Naive thymus-derived CD4-positive, alpha-beta T cell (primary cell): ENCODE measurements around the gene TIAM1. TPM values are rescaled to one million over a fixed set of nuclear protein-coding genes. Genes with fewer than 3 reads are reported as not detected.

ENCODE experiments used
- ATAC-seq: fragments of 150-1000 bp; cut with Tn5 transposase; 2 replicates; pipeline ENCODE4 v1.10.0; 2021; ENCODE audit warnings: mild to moderate bottlenecking, moderate library complexity
- CTCF ChIA-PET: fragments of 350-600 bp; sonication (Branson Sonifier 250); formaldehyde crosslinking; loops from one replicate; lab custom pipeline; 2021; ENCODE audit warnings: antibody characterized with exemption; lab: Charles Lee
- POLR2A ChIA-PET: fragments of 350-600 bp; sonication (Branson Sonifier 250); formaldehyde crosslinking; loops from one replicate; lab custom pipeline; 2021; ENCODE audit warnings: antibody characterized with exemption, inconsistent platforms; lab: Charles Lee
- DNase-seq, 9 donors: peaks; one replicate each; pipeline versions ENCODE4 v3.0.0 to v3.0.0-alpha.2; 2020 to 2022; ENCODE audit warnings: mixed read lengths in 1 of 9
- H3K27ac ChIP-seq: one replicate; pipeline ENCODE4 v1.7.0; 2013; ENCODE audit warnings: mild to moderate bottlenecking, low read depth, low read length, moderate library complexity
- H3K27me3 ChIP-seq, 2 donors: one replicate each; pipeline ENCODE4 v1.7.0; 2013; ENCODE audit warnings: low read length in 2 of 2, mild to moderate bottlenecking in 2 of 2, moderate library complexity in 2 of 2; ENCODE audit not compliant: control insufficient read depth in 2 of 2, insufficient read depth in 2 of 2
- H3K36me3 ChIP-seq, 3 experiments: 1 replicate in 2 of 3; 2 replicates in 1 of 3; pipeline ENCODE4 v1.7.0; 2013; ENCODE audit warnings: low read length in 3 of 3, mild to moderate bottlenecking in 3 of 3, moderate library complexity in 1 of 3; ENCODE audit not compliant: insufficient read depth in 3 of 3, control insufficient read depth in 2 of 3
- H3K4me1 ChIP-seq, 2 donors: one replicate each; pipeline ENCODE4 v1.7.0; 2013; ENCODE audit warnings: low read length in 2 of 2, mild to moderate bottlenecking in 2 of 2, moderate library complexity in 1 of 2; ENCODE audit not compliant: control insufficient read depth in 2 of 2, insufficient read depth in 2 of 2
- H3K4me3 ChIP-seq: 2 replicates; pipeline ENCODE4 v1.7.0; 2013; ENCODE audit warnings: mild to moderate bottlenecking, low read length
- H3K9me3 ChIP-seq, 3 experiments: 1 replicate in 2 of 3; 2 replicates in 1 of 3; pipeline ENCODE4 v1.7.0; 2013; ENCODE audit warnings: low read length in 3 of 3; ENCODE audit not compliant: control insufficient read depth in 2 of 3
- H3K27ac Mint-ChIP-seq, 9 donors: one replicate each; pipeline ENCODE4 v1.8.0; 2020 to 2022; ENCODE audit warnings: mixed read lengths in 9 of 9, mild to moderate bottlenecking in 8 of 9, moderate library complexity in 5 of 9, inconsistent platforms in 2 of 9
- H3K27me3 Mint-ChIP-seq, 5 donors: one replicate each; pipeline ENCODE4 v1.8.0; 2021 to 2022; ENCODE audit warnings: mixed read lengths in 5 of 5, mild to moderate bottlenecking in 1 of 5
- H3K36me3 Mint-ChIP-seq, 5 donors: one replicate each; pipeline ENCODE4 v1.8.0; 2020 to 2022; ENCODE audit warnings: mixed read lengths in 5 of 5, mild to moderate bottlenecking in 3 of 5, inconsistent platforms in 1 of 5
- H3K4me1 Mint-ChIP-seq, 7 donors: one replicate each; pipeline ENCODE4 v1.8.0; 2020 to 2022; ENCODE audit warnings: mixed read lengths in 7 of 7, mild to moderate bottlenecking in 3 of 7, inconsistent platforms in 1 of 7
- H3K4me3 Mint-ChIP-seq, 10 donors: one replicate each; pipeline ENCODE4 v1.8.0; 2020 to 2022; ENCODE audit warnings: mild to moderate bottlenecking in 10 of 10, mixed read lengths in 10 of 10, moderate library complexity in 6 of 10, inconsistent platforms in 2 of 10
- H3K9me3 Mint-ChIP-seq, 11 donors: one replicate each; pipeline ENCODE4 v1.8.0; 2020 to 2022; ENCODE audit warnings: mixed read lengths in 11 of 11, mild to moderate bottlenecking in 4 of 11, inconsistent platforms in 1 of 11, moderate library complexity in 1 of 11
- intact Hi-C, 2 donors: fragments of 100-400 bp; cut with micrococcal nuclease; formaldehyde crosslinking; loops; one replicate each; pipeline ENCODE4 v1.15.1; 2023
- polyA plus RNA-seq, 2 donors: library from polyadenylated mRNA; unstranded; fragments of 300-500 nt; fragmentation: Illumina TruSeq; gene quantifications; one replicate each; pipeline ENCODE4 v1.2.3, GENCODE V29; 2021
- total RNA-seq, 6 experiments: library from RNA in 5 of 6; stranded (reverse) in 5 of 6; gene quantifications; 1 replicate in 5 of 6; 2 replicates in 1 of 6; pipeline ENCODE4 v1.2.3 and lab custom pipeline; 2021 to 2026

The TIAM1 gene
- total and polyA plus RNA-seq, 7 experiments from 2014 or later = 24.8 to 103 (median 73.9) TPM

- peaks cover 0 to 8% (median 0%) of the 10 kb centered on the region in 3 experiments for H3K9me3 ChIP-seq
- Mint-ChIP-seq H3K36me3 (peaks cover 0 to 23% (median 0%) of the 10 kb centered on the region in 5 donors), H3K27me3 (peaks cover 0 to 3% (median 0%) of the 10 kb centered on the region in 5 donors), H3K4me3 (no peak overlapping the region), H3K9me3 (peaks cover 0 to 20% (median 3%) of the 10 kb centered on the region in 11 donors), H3K4me1 (peaks cover 10 to 56% (median 39%) of the 10 kb centered on the region in 7 donors), H3K27ac (no peak overlapping the region)
- CTCF ChIA-PET = no interaction called here
- no peaks in the 10 kb centered on the region for H3K27me3 ChIP-seq
- no peak overlapping the region for H3K27ac ChIP-seq
- no peaks in the 10 kb centered on the region for H3K36me3 ChIP-seq
- no peak for DNase-seq
- peaks cover 10 to 29% of the 10 kb centered on the region in 2 donors for H3K4me1 ChIP-seq
- ATAC-seq = no peak
- no peak overlapping the region for H3K4me3 ChIP-seq
- POLR2A ChIA-PET = no interaction called here
- intact Hi-C loops = no loop called here
Measured at GRCh38 chr21:31358158-31358557, 14.1 kb upstream of the TIAM1 start.

GRCh38 chr21:31356440-31356839 lies 12.4 kb upstream of the TIAM1 start:
- H3K4me1 ChIP-seq = peaks cover 8 to 28% of the 10 kb centered on the region in 2 donors
- ATAC-seq (no peak), DNase-seq (no peak)
- no peak overlapping the region for H3K4me3 ChIP-seq
- H3K9me3 ChIP-seq = peaks cover 0 to 8% (median 0%) of the 10 kb centered on the region in 3 experiments
- Mint-ChIP-seq H3K27me3 (peaks cover 0 to 3% (median 0%) of the 10 kb centered on the region in 5 donors), H3K4me1 (peaks cover 11 to 57% (median 41%) of the 10 kb centered on the region in 7 donors), H3K27ac (peak overlapping the region in 4 of 9 donors; percentile 30 to 88 (median 71)), H3K36me3 (peaks cover 0 to 28% (median 0%) of the 10 kb centered on the region in 5 donors), H3K9me3 (peaks cover 0 to 20% (median 3%) of the 10 kb centered on the region in 11 donors), H3K4me3 (no peak overlapping the region)
- ChIA-PET POLR2A (no interaction called here), CTCF (no interaction called here)
- H3K27me3 ChIP-seq = no peaks in the 10 kb centered on the region
- no peak overlapping the region for H3K27ac ChIP-seq
- H3K36me3 ChIP-seq = no peaks in the 10 kb centered on the region
- intact Hi-C loops = no loop called here

DNA sequence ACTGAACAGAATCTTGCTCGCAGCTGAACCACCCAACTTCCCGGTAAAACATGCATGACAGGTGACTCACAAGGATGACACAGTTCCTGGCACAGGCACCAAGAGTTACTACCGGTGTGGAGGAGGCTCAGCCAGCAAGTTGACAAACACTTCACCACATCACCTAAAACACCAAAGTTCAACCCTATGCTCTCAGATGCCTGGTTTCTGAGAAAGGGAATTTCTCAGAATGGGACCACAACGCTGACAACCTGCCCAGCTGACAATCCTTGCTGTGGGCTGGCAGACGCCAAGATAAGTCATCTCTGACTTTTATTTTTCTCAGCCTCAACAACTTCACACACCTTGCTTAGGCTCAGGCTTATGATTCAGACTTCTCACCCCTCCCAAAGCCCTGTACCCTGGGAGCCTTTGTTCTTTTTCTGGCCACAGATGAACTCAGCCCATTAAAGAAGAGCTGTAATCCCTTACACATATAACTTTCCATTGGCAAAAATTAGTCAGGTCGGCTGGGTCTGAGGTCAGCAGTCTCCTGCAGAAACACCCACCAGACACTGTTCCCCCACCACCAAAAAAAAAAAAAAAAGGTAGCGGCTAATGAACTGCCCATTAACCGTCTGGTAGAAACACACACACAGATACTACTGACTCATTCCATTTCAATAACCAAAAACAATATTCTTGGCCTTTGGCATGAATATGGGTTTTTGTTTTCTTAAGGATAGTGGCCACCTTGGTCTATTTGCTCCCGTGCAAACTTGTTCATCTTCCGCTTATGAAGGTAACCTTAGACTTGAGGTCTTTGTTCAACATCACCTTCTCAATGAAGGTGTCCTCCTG lies 10.8 kb upstream of the TIAM1 start:
- H3K27ac ChIP-seq = peak overlapping the region; percentile 46
- intact Hi-C loops = loop anchor here (1.0 to 5.0 kb wide), 14 partner anchors 8 to 302 kb away; partner anchors contain the start of gene SOD1 (in 1 of the 2)
- DNase-seq = peak; percentile 17 to 85 (median 76)

GRCh38 chr21:31354122-31354521 lies 10.1 kb upstream of the TIAM1 start:
- CTCF ChIA-PET = interaction anchor here (0.7 to 1.2 kb wide), 2 partner anchors 70 to 170 kb away, joined by 3 to 4 read pairs; no protein-coding TSS in a partner anchor
- H3K27ac ChIP-seq = peak overlapping the region; percentile 26

More for the DNA sequence above, 10.8 kb upstream of the TIAM1 start:
- Mint-ChIP-seq H3K9me3 (peaks cover 0 to 13% (median 4%) of the 10 kb centered on the region in 11 donors), H3K36me3 (peaks cover 0 to 29% (median 0%) of the 10 kb centered on the region in 5 donors), H3K27me3 (no peaks in the 10 kb centered on the region), H3K4me1 (peaks cover 11 to 52% (median 43%) of the 10 kb centered on the region in 7 donors), H3K27ac (peak overlapping the region; percentile 48 to 95 (median 70)), H3K4me3 (peak overlapping the region; percentile 4 to 74 (median 60))
- ChIA-PET POLR2A (interaction anchor here (1.0 kb wide), 1 partner anchor 12 kb away, joined by 3 read pairs; no protein-coding TSS in a partner anchor), CTCF (interaction anchor here (1.2 kb wide), 1 partner anchor 70 kb away, joined by 4 read pairs; no protein-coding TSS in a partner anchor)
- ATAC-seq = peak; percentile 92
- H3K9me3 ChIP-seq = peaks cover 0 to 6% (median 0%) of the 10 kb centered on the region in 3 experiments
- H3K27me3 ChIP-seq = no peaks in the 10 kb centered on the region
- H3K36me3 ChIP-seq = no peaks in the 10 kb centered on the region
- peaks cover 8 to 28% of the 10 kb centered on the region in 2 donors for H3K4me1 ChIP-seq
- H3K4me3 ChIP-seq = no peak overlapping the region

GRCh38 chr21:31352836-31353235 lies 8.8 kb upstream of the TIAM1 start:
- H3K4me3 Mint-ChIP-seq = peak overlapping the region in 7 of 10 donors; percentile 7 to 78 (median 56)
- intact Hi-C loops = loop anchor here (5.0 kb wide), 6 partner anchors 44 to 304 kb away; partner anchors contain the start of gene SOD1 (in 1 of the 2)
- H3K4me1 Mint-ChIP-seq = peaks cover 16 to 53% (median 46%) of the 10 kb centered on the region in 7 donors
- peaks cover 0 to 27% (median 0%) of the 10 kb centered on the region in 5 donors for H3K36me3 Mint-ChIP-seq
- Histone ChIP-seq H3K4me1 (peaks cover 8 to 28% of the 10 kb centered on the region in 2 donors), H3K27ac (no peak overlapping the region), H3K9me3 (no peaks in the 10 kb centered on the region), H3K27me3 (no peaks in the 10 kb centered on the region), H3K4me3 (no peak overlapping the region), H3K36me3 (no peaks in the 10 kb centered on the region)
- POLR2A ChIA-PET = no interaction called here
- peaks cover 0 to 11% (median 0%) of the 10 kb centered on the region in 11 donors for H3K9me3 Mint-ChIP-seq
- CTCF ChIA-PET = no interaction called here
- no peak for ATAC-seq
- peak in 3 of 9 donors; percentile 22 to 27 (median 23) for DNase-seq
- H3K27me3 Mint-ChIP-seq = no peaks in the 10 kb centered on the region
- peak overlapping the region; percentile 47 to 95 (median 66) for H3K27ac Mint-ChIP-seq

More at GRCh38 chr21:31354122-31354521, 10.1 kb upstream of the TIAM1 start:
- Histone ChIP-seq H3K27me3 (no peaks in the 10 kb centered on the region), H3K4me1 (peaks cover 8 to 28% of the 10 kb centered on the region in 2 donors), H3K36me3 (no peaks in the 10 kb centered on the region), H3K9me3 (no peaks in the 10 kb centered on the region), H3K4me3 (no peak overlapping the region)
- intact Hi-C loops = loop anchor here (1.0 to 5.0 kb wide), 14 partner anchors 9 to 303 kb away; partner anchors contain the start of gene SOD1 (in 1 of the 2)
- Mint-ChIP-seq H3K36me3 (peaks cover 0 to 25% (median 0%) of the 10 kb centered on the region in 5 donors), H3K27ac (peak overlapping the region; percentile 48 to 95 (median 70)), H3K4me3 (peak overlapping the region; percentile 4 to 74 (median 60)), H3K9me3 (peaks cover 0 to 11% (median 0%) of the 10 kb centered on the region in 11 donors), H3K4me1 (peaks cover 12 to 50% (median 44%) of the 10 kb centered on the region in 7 donors), H3K27me3 (no peaks in the 10 kb centered on the region)
- DNase-seq (no peak), ATAC-seq (no peak)
- POLR2A ChIA-PET = interaction anchor here (0.6 kb wide), 1 partner anchor 71 kb away, joined by 7 read pairs; no protein-coding TSS in a partner anchor

GRCh38 chr21:31351960-31352359 lies 7.9 kb upstream of the TIAM1 start:
- Histone ChIP-seq H3K36me3 (no peaks in the 10 kb centered on the region), H3K4me1 (peaks cover 8 to 28% of the 10 kb centered on the region in 2 donors), H3K27me3 (no peaks in the 10 kb centered on the region), H3K27ac (no peak overlapping the region), H3K4me3 (no peak overlapping the region), H3K9me3 (no peaks in the 10 kb centered on the region)
- ATAC-seq = no peak
- POLR2A ChIA-PET = interaction anchor here (0.5 kb wide), 1 partner anchor 214 kb away, joined by 3 read pairs; no protein-coding TSS in a partner anchor
- Mint-ChIP-seq H3K4me1 (peaks cover 21 to 58% (median 47%) of the 10 kb centered on the region in 7 donors), H3K27ac (peak overlapping the region in 2 of 9 donors; percentile 31 to 95), H3K27me3 (peaks cover 0 to 8% (median 0%) of the 10 kb centered on the region in 5 donors), H3K4me3 (peak overlapping the region in 1 of 10 donors; percentile 6), H3K36me3 (peaks cover 0 to 31% (median 0%) of the 10 kb centered on the region in 5 donors), H3K9me3 (peaks cover 0 to 11% (median 0%) of the 10 kb centered on the region in 11 donors)
- CTCF ChIA-PET = no interaction called here
- intact Hi-C loops = loop anchor here (5.0 kb wide), 6 partner anchors 45 to 305 kb away; partner anchors contain the start of gene SOD1 (in 1 of the 2)
- no peak for DNase-seq
